ENCODE measurements around the gene KRTAP12-3.

GRCh38 chr21:44702111-44702972, 44.6 kb downstream of the KRTAP12-3 start:
- TF ChIP-seq, protein P1, sequence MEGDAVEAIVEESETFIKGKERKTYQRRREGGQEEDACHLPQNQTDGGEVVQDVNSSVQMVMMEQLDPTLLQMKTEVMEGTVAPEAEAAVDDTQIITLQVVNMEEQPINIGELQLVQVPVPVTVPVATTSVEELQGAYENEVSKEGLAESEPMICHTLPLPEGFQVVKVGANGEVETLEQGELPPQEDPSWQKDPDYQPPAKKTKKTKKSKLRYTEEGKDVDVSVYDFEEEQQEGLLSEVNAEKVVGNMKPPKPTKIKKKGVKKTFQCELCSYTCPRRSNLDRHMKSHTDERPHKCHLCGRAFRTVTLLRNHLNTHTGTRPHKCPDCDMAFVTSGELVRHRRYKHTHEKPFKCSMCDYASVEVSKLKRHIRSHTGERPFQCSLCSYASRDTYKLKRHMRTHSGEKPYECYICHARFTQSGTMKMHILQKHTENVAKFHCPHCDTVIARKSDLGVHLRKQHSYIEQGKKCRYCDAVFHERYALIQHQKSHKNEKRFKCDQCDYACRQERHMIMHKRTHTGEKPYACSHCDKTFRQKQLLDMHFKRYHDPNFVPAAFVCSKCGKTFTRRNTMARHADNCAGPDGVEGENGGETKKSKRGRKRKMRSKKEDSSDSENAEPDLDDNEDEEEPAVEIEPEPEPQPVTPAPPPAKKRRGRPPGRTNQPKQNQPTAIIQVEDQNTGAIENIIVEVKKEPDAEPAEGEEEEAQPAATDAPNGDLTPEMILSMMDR (IDR thresholded peaks at IDR 0.05; ENCODE audit: low read depth, low read length, missing input control), result no peak
- no peak for TF ChIP-seq RAD21 (IDR thresholded peaks at IDR 0.05)
- TF ChIP-seq TAF1 (conservative IDR thresholded peaks at IDR 0.05), result no peak
- no peak for TF ChIP-seq EGR1 (IDR thresholded peaks at IDR 0.05; ENCODE audit: low read depth in 2 of 2)
- TF ChIP-seq, protein P2, sequence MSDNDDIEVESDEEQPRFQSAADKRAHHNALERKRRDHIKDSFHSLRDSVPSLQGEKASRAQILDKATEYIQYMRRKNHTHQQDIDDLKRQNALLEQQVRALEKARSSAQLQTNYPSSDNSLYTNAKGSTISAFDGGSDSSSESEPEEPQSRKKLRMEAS (IDR thresholded peaks at IDR 0.05), result no peak
- TF ChIP-seq RXRA (IDR thresholded peaks at IDR 0.05), result no peak
- TF ChIP-seq, protein P3, sequence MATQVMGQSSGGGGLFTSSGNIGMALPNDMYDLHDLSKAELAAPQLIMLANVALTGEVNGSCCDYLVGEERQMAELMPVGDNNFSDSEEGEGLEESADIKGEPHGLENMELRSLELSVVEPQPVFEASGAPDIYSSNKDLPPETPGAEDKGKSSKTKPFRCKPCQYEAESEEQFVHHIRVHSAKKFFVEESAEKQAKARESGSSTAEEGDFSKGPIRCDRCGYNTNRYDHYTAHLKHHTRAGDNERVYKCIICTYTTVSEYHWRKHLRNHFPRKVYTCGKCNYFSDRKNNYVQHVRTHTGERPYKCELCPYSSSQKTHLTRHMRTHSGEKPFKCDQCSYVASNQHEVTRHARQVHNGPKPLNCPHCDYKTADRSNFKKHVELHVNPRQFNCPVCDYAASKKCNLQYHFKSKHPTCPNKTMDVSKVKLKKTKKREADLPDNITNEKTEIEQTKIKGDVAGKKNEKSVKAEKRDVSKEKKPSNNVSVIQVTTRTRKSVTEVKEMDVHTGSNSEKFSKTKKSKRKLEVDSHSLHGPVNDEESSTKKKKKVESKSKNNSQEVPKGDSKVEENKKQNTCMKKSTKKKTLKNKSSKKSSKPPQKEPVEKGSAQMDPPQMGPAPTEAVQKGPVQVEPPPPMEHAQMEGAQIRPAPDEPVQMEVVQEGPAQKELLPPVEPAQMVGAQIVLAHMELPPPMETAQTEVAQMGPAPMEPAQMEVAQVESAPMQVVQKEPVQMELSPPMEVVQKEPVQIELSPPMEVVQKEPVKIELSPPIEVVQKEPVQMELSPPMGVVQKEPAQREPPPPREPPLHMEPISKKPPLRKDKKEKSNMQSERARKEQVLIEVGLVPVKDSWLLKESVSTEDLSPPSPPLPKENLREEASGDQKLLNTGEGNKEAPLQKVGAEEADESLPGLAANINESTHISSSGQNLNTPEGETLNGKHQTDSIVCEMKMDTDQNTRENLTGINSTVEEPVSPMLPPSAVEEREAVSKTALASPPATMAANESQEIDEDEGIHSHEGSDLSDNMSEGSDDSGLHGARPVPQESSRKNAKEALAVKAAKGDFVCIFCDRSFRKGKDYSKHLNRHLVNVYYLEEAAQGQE (IDR thresholded peaks at IDR 0.05), result no peak
- no peak for TF ChIP-seq ZBTB33 (IDR thresholded peaks at IDR 0.05)
- TF ChIP-seq SP1 (IDR thresholded peaks at IDR 0.05), result no peak
- no peak for TF ChIP-seq YY1 (IDR thresholded peaks at IDR 0.05)
- no peak for TF ChIP-seq HNF4A (conservative IDR thresholded peaks at IDR 0.05)
- TF ChIP-seq GABPA (IDR thresholded peaks at IDR 0.05 in 1 of 2, conservative IDR thresholded peaks at IDR 0.05 in 1 of 2), result no peak
- TF ChIP-seq, protein P4, sequence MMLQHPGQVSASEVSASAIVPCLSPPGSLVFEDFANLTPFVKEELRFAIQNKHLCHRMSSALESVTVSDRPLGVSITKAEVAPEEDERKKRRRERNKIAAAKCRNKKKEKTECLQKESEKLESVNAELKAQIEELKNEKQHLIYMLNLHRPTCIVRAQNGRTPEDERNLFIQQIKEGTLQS (IDR thresholded peaks at IDR 0.05), result no peak
- no peak for TF ChIP-seq JUND (IDR thresholded peaks at IDR 0.05)

All from liver (tissue), 3 donors.